Naive B cell (primary cell): Measurements from ENCODE around the gene GLIPR1L1. TPM values are rescaled to one million over a fixed set of nuclear protein-coding genes. Genes with fewer than 3 reads are reported as not detected.
A peak's percentile ranks its signal among the peaks of the same experiment; 100 is the strongest.

Experiments used
- ATAC-seq, 2 donors: fragments of 150-1000 bp; cut with Tn5 transposase; 2 replicates each; pipeline ENCODE4 v1.10.0; 2021; ENCODE audit warnings: low read depth in 2 of 2, mild to moderate bottlenecking in 2 of 2, moderate library complexity in 2 of 2
- DNase-seq: peaks from one replicate; pipeline ENCODE4 v3.0.0; 2022
- H3K27ac Mint-ChIP-seq, 6 donors: one replicate each; pipeline ENCODE4 v1.8.0; 2020 to 2022; ENCODE audit warnings: mild to moderate bottlenecking in 6 of 6, mixed read lengths in 6 of 6, moderate library complexity in 5 of 6, inconsistent platforms in 2 of 6
- H3K27me3 Mint-ChIP-seq, 3 donors: one replicate each; pipeline ENCODE4 v1.8.0; 2021 to 2022; ENCODE audit warnings: mixed read lengths in 3 of 3, mild to moderate bottlenecking in 1 of 3
- H3K36me3 Mint-ChIP-seq, 2 donors: one replicate each; pipeline ENCODE4 v1.8.0; 2020 to 2022; ENCODE audit warnings: mixed read lengths in 2 of 2, inconsistent platforms in 1 of 2, mild to moderate bottlenecking in 1 of 2
- H3K4me1 Mint-ChIP-seq, 3 donors: one replicate each; pipeline ENCODE4 v1.8.0; 2020 to 2022; ENCODE audit warnings: mixed read lengths in 3 of 3, inconsistent platforms in 1 of 3, mild to moderate bottlenecking in 1 of 3, moderate library complexity in 1 of 3
- H3K4me3 Mint-ChIP-seq, 8 donors: one replicate each; pipeline ENCODE4 v1.8.0; 2020 to 2022; ENCODE audit warnings: mild to moderate bottlenecking in 8 of 8, mixed read lengths in 8 of 8, moderate library complexity in 8 of 8, inconsistent platforms in 2 of 8
- H3K9me3 Mint-ChIP-seq, 7 donors: one replicate each; pipeline ENCODE4 v1.8.0; 2020 to 2022; ENCODE audit warnings: mixed read lengths in 7 of 7, mild to moderate bottlenecking in 5 of 7, inconsistent platforms in 2 of 7, moderate library complexity in 1 of 7
- polyA plus RNA-seq, 6 donors: library from polyadenylated mRNA; unstranded; fragments of 300-500 nt; fragmentation: Illumina TruSeq; gene quantifications; one replicate each; pipeline ENCODE4 v1.2.3, GENCODE V29; 2021; ENCODE audit warnings: low read depth in 6 of 6

Gene GLIPR1L1
- not detected for polyA plus RNA-seq

GRCh38 chr12:75334384-75335030 lies at the start of gene GLIPR1L1:
Gene GLIPR1L1 (plus strand): TSS chr12:75334670. CDS start chr12:75334729, 59 bp downstream.
- Mint-ChIP-seq H3K27me3 (peaks cover 10 to 19% (median 15%) of the 10 kb centered on the region in 3 donors), H3K9me3 (peaks cover 0 to 3% (median 0%) of the 10 kb centered on the region in 7 donors), H3K36me3 (no peaks in the 10 kb centered on the region), H3K4me1 (peaks cover 14 to 18% (median 16%) of the 10 kb centered on the region in 3 donors), H3K27ac (peak within 1 kb of the TSS in 2 of 6 donors; percentile 41 to 57), H3K4me3 (peak within 1 kb of the TSS in 7 of 8 donors; percentile 48 to 87 (median 70))
- ATAC-seq (peak; percentile 78 to 81), DNase-seq (peak; percentile 72)

GRCh38 chr12:75288860-75289259 lies 45.6 kb upstream of the GLIPR1L1 start:
- Mint-ChIP-seq H3K9me3 (no peaks in the 10 kb centered on the region), H3K4me1 (no peaks in the 10 kb centered on the region), H3K27ac (no peak overlapping the region), H3K36me3 (no peaks in the 10 kb centered on the region), H3K27me3 (no peaks in the 10 kb centered on the region), H3K4me3 (no peak overlapping the region)
- no peak for DNase-seq
- no peak for ATAC-seq

DNA sequence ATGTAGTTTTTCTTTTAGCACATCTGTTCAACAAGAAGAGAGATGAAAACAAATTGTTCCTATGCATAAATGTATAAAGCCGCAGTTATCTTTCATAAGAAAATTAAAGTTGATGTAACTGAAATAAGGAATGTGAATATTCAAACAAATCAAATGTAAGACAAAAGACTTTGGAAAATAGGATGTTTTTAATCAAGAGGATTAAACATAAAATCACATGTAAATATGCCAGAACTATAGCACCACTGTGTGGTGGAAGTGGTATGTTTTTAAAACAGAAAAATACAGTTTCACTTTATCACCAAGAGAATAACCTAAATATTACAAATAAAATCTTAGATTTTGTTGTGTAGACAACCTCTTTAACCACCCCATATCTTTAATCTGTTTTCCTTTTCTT lies 44.7 kb upstream of the GLIPR1L1 start:
- H3K4me3 Mint-ChIP-seq = no peak overlapping the region
- H3K27ac Mint-ChIP-seq = no peak overlapping the region
- no peaks in the 10 kb centered on the region for H3K4me1 Mint-ChIP-seq
- no peaks in the 10 kb centered on the region for H3K27me3 Mint-ChIP-seq
- no peaks in the 10 kb centered on the region for H3K36me3 Mint-ChIP-seq
- DNase-seq (no peak), ATAC-seq (no peak)
- H3K9me3 Mint-ChIP-seq = no peaks in the 10 kb centered on the region

GRCh38 chr12:75291014-75291413 lies 43.5 kb upstream of the GLIPR1L1 start:
- DNase-seq (no peak), ATAC-seq (no peak)
- Mint-ChIP-seq H3K27me3 (no peaks in the 10 kb centered on the region), H3K36me3 (no peaks in the 10 kb centered on the region), H3K4me1 (no peaks in the 10 kb centered on the region), H3K27ac (no peak overlapping the region), H3K4me3 (no peak overlapping the region), H3K9me3 (no peaks in the 10 kb centered on the region)

DNA sequence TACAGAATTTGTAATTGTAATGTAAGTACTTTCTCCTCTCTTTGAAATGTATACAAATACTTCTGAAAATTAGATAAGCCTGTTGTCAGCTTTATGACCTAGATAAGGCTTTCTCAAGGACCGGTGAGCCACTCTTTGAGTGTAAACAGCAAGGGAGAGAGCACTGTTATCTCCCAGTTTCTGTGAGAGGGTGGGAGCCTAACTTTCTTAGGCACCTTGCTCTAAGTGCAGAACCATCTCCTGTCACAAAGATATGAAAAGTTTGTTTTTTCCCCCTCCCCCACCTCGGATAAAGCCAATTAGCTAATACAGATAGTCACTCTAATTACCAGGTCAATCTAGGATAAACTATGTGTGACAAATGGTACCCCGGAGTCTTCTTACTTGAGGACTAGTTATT lies 40.1 kb upstream of the GLIPR1L1 start:
- Mint-ChIP-seq H3K4me3 (no peak overlapping the region), H3K36me3 (no peaks in the 10 kb centered on the region), H3K27me3 (no peaks in the 10 kb centered on the region), H3K4me1 (no peaks in the 10 kb centered on the region), H3K9me3 (no peaks in the 10 kb centered on the region), H3K27ac (no peak overlapping the region)
- ATAC-seq (no peak), DNase-seq (no peak)

DNA sequence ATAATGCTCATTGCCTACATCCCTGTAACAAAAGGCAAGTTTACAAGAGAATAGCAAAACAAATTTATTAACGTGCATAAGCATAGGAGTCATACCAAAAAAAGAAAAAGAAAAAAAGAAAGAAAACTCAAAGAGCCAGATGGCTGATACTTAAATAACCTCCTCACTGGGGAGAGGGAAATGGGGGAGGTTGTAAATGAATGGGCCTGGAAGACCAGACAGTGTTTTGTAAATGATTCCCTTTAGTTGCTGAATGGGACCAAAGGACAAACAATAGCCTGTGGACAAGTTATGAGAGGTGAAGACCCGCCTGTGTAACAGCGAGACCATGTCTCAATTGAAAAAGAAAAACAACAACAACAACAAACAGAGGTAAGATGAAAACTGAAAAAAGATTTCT lies 39.7 kb upstream of the GLIPR1L1 start:
- H3K4me1 Mint-ChIP-seq = no peaks in the 10 kb centered on the region
- no peaks in the 10 kb centered on the region for H3K36me3 Mint-ChIP-seq
- H3K27me3 Mint-ChIP-seq = no peaks in the 10 kb centered on the region
- DNase-seq (no peak), ATAC-seq (no peak)
- H3K9me3 Mint-ChIP-seq = no peaks in the 10 kb centered on the region
- no peak overlapping the region for H3K4me3 Mint-ChIP-seq
- peak overlapping the region in 1 of 6 donors; percentile 8 for H3K27ac Mint-ChIP-seq

- H3K27ac Mint-ChIP-seq = no peak overlapping the region
- ATAC-seq (no peak), DNase-seq (no peak)
- no peak overlapping the region for H3K4me3 Mint-ChIP-seq
- H3K27me3 Mint-ChIP-seq = no peaks in the 10 kb centered on the region
- H3K36me3 Mint-ChIP-seq = no peaks in the 10 kb centered on the region
- peaks cover 0 to 4% (median 0%) of the 10 kb centered on the region in 7 donors for H3K9me3 Mint-ChIP-seq
- no peaks in the 10 kb centered on the region for H3K4me1 Mint-ChIP-seq
Measured at GRCh38 chr12:75302225-75302624, 32.2 kb upstream of the GLIPR1L1 start.

DNA sequence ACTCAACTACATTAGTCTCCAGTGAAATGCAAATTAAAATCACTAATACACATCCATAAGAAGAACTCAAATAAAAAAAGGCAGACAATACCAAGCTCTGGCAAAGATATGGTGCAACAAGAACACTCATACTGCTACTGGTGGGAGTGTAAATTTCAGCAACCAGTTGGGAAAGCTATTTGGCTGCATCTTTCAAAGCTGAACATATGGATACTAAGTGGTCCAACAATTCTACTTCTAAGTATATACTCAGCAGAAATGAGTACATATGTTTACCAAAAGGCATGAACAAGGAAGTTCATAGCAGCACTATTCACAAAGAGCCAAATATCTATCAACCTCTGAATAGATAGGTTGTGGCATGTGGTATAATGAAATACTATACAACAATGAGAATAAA lies 31.7 kb upstream of the GLIPR1L1 start:
- no peaks in the 10 kb centered on the region for H3K36me3 Mint-ChIP-seq
- no peak overlapping the region for H3K4me3 Mint-ChIP-seq
- H3K4me1 Mint-ChIP-seq = no peaks in the 10 kb centered on the region
- H3K9me3 Mint-ChIP-seq = peaks cover 0 to 4% (median 0%) of the 10 kb centered on the region in 7 donors
- H3K27ac Mint-ChIP-seq = no peak overlapping the region
- ATAC-seq = no peak
- DNase-seq = no peak
- H3K27me3 Mint-ChIP-seq = no peaks in the 10 kb centered on the region

DNA sequence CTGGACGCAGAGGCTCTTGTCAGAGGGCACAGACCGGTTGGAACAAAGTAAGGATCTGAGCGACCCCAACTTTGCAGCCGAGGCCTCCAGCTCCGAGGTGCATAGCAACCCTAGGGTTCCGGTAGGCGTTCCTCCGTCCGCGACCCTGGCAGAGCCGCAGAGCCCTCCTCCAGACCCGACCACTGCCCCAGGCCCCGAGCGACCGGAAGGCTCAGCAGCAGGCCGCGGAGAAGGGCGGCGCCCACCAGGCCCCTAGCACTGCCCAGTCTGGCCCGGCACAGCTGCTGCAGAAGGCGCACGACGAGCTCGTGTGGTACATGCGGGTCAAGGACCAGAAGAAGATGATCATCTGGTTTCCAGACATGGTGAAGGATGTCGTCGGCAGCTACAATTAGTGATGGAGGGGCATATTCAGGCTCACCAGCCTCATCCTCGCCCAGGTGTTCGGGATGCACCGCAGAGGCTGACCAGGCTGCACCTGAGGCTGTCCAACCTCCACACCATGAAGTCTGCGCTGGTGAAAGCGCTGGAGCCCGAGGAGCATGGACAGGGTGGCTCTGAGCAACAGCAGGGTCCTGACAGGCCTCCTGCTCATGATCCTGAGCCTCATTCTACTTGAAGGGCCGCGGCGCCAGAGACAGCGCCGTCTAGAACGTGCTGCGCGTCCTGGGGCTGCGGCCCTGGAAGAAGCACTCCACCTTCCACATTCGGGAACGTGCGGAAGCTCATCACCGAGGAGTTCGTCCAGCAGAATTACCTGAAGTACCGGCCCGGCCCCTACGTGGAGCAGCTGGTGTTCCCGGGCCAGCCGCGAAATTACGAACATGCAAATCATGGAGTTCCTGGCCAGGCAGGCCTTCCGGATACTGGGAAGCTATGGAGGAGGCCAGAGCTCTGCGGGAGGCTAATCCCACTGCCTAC lies 28.8 kb upstream of the GLIPR1L1 start:
- Mint-ChIP-seq H3K4me1 (no peaks in the 10 kb centered on the region), H3K27ac (no peak overlapping the region), H3K36me3 (no peaks in the 10 kb centered on the region), H3K4me3 (no peak overlapping the region), H3K9me3 (peaks cover 0 to 4% (median 0%) of the 10 kb centered on the region in 7 donors), H3K27me3 (no peaks in the 10 kb centered on the region)
- DNase-seq (no peak), ATAC-seq (no peak)

DNA sequence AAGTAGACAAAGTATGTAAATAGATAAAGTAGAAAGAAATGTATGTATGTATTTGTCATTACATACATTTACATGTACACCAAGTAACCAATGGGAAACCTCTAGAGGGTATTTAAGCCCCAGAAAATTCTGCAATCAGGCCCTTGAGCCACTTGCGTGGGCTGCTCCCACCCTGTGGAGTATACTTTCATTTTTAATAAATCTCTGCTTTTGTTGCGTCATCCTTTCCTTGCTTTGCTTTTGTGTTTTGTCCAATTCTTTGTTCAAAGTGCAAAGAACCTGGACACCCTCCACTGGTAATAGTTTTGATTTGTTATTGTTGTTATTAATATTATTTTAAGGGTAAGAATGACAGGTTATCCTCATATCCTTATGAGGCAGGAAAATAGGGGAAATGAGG lies 26.2 kb upstream of the GLIPR1L1 start:
- no peaks in the 10 kb centered on the region for H3K36me3 Mint-ChIP-seq
- no peak overlapping the region for H3K27ac Mint-ChIP-seq
- no peaks in the 10 kb centered on the region for H3K4me1 Mint-ChIP-seq
- no peak for ATAC-seq
- H3K4me3 Mint-ChIP-seq = no peak overlapping the region
- H3K9me3 Mint-ChIP-seq = peaks cover 0 to 4% (median 0%) of the 10 kb centered on the region in 7 donors
- no peaks in the 10 kb centered on the region for H3K27me3 Mint-ChIP-seq
- no peak for DNase-seq

- no peaks in the 10 kb centered on the region for H3K27me3 Mint-ChIP-seq
- H3K36me3 Mint-ChIP-seq = no peaks in the 10 kb centered on the region
- no peak overlapping the region for H3K4me3 Mint-ChIP-seq
- H3K9me3 Mint-ChIP-seq = peaks cover 0 to 3% (median 0%) of the 10 kb centered on the region in 7 donors
- peak overlapping the region in 1 of 6 donors; percentile 49 for H3K27ac Mint-ChIP-seq
- no peaks in the 10 kb centered on the region for H3K4me1 Mint-ChIP-seq
- DNase-seq = no peak
- ATAC-seq = no peak
Measured at GRCh38 chr12:75311369-75311768, 23.1 kb upstream of the GLIPR1L1 start.

GRCh38 chr12:75315518-75315917 lies 19.0 kb upstream of the GLIPR1L1 start:
- Mint-ChIP-seq H3K27me3 (peaks cover 0 to 8% (median 0%) of the 10 kb centered on the region in 3 donors), H3K4me1 (no peaks in the 10 kb centered on the region), H3K4me3 (no peak overlapping the region), H3K36me3 (no peaks in the 10 kb centered on the region), H3K27ac (no peak overlapping the region), H3K9me3 (no peaks in the 10 kb centered on the region)
- DNase-seq (no peak), ATAC-seq (no peak)

GRCh38 chr12:75317784-75318183 lies 16.7 kb upstream of the GLIPR1L1 start:
- Mint-ChIP-seq H3K4me3 (peak overlapping the region in 1 of 8 donors; percentile 47), H3K27me3 (peaks cover 0 to 8% (median 0%) of the 10 kb centered on the region in 3 donors), H3K36me3 (no peaks in the 10 kb centered on the region)

GRCh38 chr12:75322464-75322863 lies 12.0 kb upstream of the GLIPR1L1 start:
- H3K36me3 Mint-ChIP-seq = no peaks in the 10 kb centered on the region
- no peaks in the 10 kb centered on the region for H3K4me1 Mint-ChIP-seq
- no peak overlapping the region for H3K27ac Mint-ChIP-seq

More at GRCh38 chr12:75317784-75318183, 16.7 kb upstream of the GLIPR1L1 start:
- ATAC-seq (no peak), DNase-seq (no peak)
- Mint-ChIP-seq H3K9me3 (no peaks in the 10 kb centered on the region), H3K27ac (no peak overlapping the region), H3K4me1 (no peaks in the 10 kb centered on the region)

More at GRCh38 chr12:75322464-75322863, 12.0 kb upstream of the GLIPR1L1 start:
- no peaks in the 10 kb centered on the region for H3K9me3 Mint-ChIP-seq
- DNase-seq (no peak), ATAC-seq (no peak)
- H3K27me3 Mint-ChIP-seq = peaks cover 0 to 16% (median 4%) of the 10 kb centered on the region in 3 donors
- no peak overlapping the region for H3K4me3 Mint-ChIP-seq
